NCI-H82 (cell line): ENCODE results near the gene FKBP5.
A peak's percentile ranks its signal among the peaks of the same experiment; 100 is the strongest.
"Not testable (repeated sequence)": the region's sequence is repeated elsewhere in the genome, so short reads cannot be mapped to it uniquely, and the experiment has no call there.

Experiments used
- DNase-seq: peaks from one replicate; lab custom pipeline; 2025; lab: John Stamatoyannopoulos, UW

FKBP5 gene

DNA sequence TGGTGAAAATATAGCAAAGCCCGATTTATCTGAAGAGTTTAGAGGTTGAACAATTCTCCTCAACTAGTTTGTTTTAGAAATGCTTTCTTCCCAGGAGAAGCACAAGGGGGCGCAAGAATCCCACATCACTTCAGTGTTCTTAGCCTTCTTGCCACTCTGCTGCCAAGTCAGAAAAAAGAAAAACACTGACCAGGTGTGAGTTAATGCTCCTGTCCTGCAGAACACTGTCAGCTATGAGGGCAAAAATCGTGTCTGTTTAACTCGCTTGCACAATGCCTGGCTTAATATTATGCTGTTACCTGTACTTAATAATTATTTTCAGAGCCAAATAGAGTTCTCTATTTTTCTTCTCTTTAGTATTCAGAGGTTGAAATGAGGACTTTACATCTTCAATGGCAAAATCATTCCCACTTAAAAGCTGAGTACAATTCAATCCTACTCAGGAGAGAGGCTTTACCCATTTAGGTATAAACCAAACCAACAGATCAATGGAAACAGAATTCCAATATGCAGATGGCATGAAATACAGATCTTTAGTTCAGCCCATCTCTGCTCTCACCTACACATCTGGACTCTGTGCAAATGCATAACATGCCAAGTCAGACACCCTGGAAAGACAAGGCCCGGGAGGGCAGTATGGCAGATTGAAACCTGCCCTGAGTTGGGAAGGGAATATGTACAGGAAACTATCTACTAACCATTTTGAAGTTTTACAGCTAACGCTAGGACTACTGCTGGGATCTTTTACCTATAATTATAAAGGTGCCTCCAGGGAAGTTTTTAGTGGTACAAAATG is 104.6 kb downstream of the FKBP5 start:
- DNase-seq = peak; percentile 90

DNA sequence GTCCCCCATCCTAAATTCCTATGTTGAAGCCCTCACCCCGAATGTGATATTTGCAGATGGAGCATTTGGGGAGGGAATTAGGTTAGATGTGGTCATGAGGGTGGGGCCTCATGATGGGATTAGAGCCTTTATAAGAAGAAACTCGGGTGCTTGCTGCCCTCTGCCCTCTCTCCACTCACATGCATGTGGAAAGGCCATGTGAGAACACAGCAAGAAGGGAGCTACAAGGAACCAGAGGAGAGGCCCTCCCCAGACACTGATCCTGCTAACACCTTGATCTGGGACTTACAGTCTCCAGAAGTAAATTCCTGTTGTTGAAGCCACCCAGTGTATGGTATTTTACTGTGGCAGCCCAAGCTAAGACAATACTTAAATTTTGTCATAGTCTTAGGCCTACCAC is 106.4 kb downstream of the FKBP5 start:
- peak; percentile 89 for DNase-seq

DNA sequence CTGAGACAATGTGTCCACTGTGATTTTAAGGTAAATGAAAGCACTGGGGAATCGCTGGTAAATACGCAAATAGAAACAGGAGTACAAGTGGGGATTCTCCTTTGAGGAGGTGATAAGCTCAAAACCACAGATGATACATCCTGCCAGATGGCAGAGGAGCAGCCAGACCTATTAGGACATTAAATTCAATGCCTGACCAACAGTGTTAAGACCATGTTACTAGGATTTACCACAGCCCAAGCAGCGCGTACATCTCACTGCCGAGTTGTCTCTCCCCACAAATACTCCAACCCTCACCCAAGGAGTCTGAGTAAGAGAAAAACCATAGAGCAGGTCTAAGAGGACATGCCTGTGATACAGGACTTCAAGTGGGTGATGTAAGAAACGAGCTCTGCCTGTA is 107.1 kb downstream of the FKBP5 start:
- peak; percentile 91 for DNase-seq

DNA sequence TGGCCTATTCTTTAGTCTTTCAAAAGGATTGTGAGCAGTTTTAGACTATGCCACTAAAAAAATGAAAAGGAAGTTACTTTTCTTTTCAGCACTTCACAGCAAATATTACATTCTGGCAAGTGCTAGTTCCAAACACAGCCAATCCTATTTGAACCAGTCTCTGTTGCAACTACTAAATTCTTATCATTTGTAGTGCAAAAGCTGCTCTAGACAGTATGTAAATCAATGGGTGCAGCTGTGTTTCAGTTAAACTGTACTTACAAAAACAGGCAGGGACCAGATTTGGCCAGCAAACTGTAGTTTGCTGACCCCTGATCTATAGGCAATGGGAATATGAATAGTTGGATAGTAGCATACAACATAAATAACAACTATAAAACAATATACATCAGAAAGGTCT is 107.9 kb downstream of the FKBP5 start:
- no peak for DNase-seq

DNA sequence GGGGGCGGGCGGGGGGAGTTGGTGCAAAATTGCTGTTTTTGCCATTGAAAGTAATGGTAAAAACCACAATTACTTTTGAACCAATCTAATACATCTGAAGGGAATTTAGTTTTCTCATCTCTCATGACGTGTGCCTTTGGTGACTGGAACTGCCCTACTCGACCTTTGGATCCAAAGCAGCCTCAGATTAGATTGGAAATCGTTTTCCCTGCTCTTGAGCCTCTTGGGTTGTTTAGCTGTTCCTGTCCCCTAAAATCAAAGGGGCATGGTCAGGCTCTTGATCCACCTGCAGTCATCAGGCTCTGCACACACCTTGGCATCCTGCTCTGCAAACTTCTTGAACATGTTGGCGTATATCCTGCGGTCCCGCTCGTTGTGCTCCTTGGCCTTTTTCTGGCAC is 112.0 kb downstream of the FKBP5 start:
- DNase-seq = no peak

DNA sequence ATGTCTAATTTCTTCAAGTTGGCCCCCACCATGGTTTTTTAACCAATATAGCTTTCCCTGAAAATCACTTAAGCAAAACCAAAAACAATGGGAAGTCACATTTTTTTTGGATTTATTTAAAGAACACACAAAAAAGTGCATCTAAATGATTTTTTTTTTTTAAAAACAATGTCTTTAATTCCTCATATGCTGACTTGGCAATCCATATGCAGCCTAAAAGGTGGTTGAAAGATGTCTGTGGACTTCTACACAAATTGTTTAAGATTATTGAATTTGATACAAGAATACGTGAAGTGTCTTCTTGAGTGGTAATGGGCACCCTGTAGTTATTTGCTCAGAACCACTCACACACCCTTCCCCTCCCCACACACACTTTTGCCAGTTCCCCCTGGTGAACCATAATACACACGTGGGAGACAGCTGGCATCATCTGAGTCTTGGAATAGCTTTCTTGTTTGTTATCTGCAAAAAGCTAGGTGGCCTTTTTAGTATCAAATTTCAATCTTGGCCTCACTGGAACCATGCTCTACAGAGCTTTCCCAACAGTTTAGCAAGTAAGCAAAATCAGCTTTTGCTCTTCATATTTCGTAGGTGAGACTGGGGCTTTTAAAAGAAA is 115.1 kb downstream of the FKBP5 start:
- DNase-seq = no peak

DNA sequence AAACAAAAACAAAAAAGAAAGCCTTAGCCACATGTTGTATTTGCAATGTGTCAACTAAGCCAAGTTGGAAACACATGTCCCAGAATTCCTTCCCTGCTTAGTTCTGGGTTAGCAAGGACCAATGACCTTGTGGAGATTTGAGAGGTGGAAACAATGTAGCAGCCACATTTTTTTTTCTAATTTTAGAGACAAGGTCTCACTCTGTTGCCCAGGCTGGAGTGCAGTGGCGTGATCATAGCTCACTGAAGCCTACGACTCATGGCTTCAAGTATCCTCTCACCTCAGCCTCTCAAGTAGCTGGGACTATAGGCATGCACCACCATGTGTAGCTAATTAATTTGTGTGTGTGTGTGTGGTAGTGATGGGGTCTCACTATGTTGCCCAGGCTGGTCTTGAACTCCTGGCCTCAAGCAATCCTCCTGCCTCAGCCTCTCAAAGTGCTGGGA is 117.8 kb downstream of the FKBP5 start:
- DNase-seq = not testable (repeated sequence)

DNA sequence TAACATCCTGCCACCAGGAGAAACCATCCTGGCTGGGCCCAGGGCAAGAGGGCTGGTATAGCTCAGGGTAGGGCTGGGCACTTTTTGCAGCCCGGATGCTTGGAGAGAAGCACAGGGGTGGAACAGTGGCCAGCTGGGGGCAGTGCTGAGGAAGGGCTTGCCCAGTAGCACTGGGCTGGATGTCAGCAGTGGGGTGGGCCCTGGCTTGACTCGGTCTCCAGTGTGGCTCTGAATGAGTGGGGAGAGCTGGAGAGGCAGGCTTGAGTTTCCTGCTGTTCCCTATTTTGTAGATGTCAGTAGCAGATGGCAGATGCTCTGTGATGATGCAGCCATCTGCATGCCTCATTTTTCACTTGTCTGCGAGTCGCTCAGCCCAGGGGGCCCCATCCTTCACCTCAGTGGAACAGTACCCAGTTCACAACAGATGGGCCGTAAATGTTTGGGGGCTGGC is 119.7 kb downstream of the FKBP5 start:
- DNase-seq = peak; percentile 86

DNA sequence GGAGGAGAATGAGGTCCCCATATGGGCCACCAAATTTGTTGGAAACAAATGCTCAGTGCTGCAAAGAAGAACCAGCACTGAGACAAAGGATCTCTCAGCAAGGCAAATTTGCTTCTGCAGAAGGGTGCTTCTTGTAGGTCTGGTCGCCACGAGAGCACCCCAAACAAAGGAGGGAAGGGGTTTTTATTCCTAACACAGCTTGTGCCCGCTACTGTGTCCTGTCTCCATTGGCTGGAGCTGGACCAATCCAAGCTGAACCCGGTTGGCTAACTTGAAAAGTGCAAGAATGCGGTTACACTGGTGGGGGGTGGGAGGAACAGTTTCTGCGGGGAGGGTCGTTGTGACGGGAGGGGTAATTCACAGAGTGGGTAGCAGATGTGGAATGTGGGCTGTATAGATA is 121.9 kb downstream of the FKBP5 start:
- DNase-seq = no peak

DNA sequence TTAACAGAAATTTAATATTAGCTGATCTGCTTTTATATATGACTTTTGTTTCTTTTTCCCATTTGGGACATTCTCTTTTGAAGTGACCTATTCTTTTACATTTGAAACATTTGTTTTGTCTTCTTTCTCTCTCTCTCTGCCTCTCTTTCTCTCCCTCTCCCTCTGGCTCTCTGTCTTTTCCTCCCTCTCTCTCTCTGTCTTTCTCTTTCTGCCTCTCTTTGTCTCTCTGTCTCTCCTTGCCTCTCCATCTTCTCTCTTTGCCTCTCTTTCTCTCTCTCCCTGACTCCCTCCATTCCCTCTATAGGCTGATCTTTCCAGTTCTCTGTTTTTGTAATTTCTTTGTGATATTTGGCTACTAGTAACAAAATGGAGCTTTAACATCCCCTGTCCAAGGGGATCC is 124.0 kb downstream of the FKBP5 start:
- DNase-seq = no peak

DNA sequence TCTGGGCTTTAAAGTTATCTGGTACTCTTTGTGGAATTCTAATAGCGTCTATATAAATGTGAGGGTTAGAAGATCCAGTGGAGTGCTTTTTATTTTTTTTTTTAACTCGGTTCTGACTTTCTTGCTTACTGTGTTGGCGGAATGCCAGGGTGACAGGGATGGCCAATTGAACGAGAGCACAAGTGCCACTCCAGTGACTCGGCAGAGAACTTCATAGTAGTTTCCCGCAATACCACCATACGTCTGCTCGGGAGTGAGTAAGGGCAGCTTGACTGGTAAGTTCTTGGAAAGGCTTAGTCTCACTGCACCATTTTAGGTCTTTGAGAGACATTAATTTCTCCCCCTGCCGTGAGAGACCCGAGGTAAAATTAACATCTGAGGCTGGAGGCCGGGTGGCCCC is 126.7 kb downstream of the FKBP5 start:
- no peak for DNase-seq

DNA sequence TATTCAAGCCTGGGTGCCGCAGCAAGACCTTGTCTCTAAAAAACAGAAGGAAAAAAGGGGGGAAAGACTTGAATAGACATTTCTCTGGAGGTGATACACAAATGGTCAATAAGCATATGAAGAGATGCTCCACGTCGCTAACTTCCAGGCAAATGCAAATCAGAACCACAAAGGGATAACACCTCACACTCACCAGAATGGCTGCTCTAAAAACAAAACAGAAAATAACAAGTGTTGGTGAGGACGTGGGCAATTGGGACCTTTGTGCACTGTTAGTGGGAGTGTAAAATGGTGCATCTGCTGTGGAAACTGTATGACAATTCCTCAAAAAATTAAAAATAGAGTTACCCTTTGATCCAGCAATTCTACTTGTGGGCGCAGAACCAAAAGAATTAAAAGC is 127.6 kb downstream of the FKBP5 start:
- no peak for DNase-seq

DNA sequence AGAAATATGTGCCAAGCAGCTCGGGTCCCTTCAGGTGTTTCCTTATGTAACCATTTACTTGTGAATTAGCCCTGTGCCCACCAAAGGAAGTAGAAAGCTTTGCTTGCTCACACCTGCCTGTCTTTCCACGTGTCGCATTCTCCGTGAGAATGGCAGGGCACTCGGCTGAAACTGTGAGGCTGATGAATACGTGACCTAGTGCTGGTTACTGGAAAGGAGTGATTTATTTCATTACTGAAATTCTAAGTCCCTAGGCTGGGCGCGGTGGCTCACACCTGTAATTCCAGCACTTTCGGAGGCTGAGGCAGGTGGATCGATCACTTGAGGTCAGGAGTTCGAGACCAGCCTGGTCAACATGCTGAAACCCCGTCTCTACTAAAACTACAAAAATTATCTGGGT is 130.1 kb downstream of the FKBP5 start:
- no peak for DNase-seq

DNA sequence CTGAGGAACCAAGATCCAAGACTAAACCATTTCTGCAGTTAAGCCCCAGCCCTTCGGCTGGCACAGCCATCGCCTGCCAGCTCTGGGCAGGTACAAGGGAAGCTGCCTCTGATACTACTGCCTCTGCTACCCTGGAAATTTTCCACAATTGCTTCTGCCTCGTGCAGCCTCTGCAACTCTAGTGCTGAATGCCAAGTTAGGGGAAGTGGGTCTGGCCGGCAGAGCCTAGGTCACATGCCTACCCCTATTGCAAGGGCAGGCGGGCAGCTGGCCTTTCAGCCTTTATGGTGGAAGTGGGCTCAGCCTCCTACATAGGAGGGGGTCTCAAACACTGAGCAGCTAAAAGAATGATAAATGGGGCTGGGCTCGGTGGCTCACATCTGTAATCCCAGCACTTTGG is 131.5 kb downstream of the FKBP5 start:
- no peak for DNase-seq

DNA sequence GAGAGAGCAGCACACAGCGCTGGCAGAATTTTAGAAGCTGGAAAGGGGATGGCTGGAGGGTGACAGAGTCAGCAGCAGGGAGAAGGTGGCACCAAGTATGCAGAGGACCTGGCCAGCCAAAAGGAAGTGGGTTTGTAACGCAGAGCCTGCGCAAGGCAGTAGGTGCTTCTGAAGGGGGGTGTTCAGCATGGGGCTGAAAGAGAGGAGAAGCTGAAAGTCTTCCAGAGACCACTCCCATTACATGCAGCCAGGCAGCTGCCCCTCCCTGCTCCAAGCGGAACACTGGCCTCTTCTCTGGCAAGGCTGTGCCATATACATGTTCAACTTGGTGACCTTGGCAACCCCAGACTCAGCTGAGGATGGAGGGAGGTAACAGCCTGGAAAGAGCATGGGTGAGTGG is 133.9 kb downstream of the FKBP5 start:
- DNase-seq = no peak

DNA sequence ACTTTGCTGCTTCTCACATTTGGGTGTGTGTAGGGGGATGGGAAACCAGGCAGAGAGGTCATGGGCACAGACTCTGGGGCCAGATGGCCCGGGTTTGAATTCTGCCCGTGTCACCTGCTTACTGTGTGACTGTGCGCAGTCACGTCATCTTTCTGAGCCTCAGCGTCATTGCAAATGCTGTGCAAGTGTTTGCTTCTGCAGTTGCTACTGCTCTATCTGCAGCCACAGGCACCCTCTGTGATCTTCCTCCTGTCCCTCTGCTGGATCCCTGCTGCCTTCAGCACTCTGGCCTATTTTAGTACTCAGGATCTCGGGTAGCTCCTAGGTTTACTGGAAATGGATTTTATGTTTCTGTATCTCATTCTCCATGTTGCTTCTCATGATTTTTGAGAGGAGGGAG is 135.4 kb downstream of the FKBP5 start:
- no peak for DNase-seq

DNA sequence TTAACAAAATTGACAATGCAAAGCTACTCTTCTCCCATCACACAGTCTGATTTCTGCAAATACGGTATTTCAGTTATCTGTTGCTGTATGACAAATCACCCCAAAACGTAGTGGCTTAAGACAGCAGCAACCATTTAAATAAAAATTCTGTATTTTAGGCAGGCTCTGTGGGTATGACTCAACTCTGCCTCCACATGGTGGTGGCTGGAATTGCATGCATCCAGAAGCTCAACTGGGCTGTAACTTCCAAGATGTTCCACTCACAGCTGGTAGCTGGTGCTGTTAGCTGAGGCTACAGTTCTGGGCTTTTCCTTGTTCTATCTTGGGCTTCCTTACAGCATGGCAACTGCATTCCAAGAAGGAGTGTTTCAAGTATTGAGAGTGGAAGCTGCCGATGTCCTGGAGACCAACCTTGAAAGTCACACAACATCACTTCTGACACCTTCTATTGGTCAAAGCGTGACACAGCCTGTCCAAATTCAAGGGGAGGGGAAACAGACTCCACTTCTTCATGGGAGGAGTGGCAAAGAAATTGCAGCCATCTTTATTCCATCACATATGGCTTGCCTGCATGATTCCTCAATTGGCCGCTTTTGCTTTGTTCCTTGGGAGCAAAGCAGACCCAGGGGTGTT is 136.3 kb downstream of the FKBP5 start:
- peak; percentile 77 for DNase-seq

DNA sequence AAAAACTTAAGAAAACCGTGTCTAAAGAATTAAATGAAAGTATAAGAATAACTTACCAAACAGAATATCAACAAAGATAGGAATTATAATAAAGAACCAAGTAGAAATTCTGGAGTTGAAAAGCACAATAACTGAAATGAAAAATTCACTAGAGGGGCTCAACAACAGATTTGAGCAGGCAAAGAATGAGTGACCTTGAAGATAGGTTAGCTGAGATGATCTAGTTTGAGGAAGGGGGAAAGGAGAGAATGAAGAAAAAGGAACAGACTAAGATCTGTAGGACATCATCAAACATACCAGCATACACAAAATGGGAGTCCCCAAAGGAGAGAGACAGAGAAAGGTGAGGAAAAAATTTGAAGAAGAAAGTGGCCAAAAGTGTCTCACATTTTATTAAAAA is 138.3 kb downstream of the FKBP5 start:
- DNase-seq = no peak

DNA sequence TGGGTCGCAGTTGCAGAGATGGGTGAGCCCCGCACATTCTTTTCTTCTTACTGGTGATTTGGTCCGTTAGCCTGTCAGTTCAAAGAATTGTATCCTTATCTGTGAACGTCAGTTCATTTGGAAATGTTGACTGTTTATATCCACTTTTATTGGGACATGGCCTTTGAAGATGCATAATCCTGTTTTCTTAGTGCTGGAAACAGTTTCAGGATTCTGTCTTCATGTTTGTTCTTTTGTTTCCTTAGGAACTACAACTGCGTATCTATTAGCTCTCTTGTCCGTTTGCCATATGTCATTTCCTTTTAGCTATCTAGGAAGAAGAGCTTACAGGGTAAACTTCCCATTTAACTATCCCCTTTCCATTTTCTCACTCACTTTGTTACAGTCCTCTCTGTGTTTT is 141.0 kb downstream of the FKBP5 start:
- no peak for DNase-seq

DNA sequence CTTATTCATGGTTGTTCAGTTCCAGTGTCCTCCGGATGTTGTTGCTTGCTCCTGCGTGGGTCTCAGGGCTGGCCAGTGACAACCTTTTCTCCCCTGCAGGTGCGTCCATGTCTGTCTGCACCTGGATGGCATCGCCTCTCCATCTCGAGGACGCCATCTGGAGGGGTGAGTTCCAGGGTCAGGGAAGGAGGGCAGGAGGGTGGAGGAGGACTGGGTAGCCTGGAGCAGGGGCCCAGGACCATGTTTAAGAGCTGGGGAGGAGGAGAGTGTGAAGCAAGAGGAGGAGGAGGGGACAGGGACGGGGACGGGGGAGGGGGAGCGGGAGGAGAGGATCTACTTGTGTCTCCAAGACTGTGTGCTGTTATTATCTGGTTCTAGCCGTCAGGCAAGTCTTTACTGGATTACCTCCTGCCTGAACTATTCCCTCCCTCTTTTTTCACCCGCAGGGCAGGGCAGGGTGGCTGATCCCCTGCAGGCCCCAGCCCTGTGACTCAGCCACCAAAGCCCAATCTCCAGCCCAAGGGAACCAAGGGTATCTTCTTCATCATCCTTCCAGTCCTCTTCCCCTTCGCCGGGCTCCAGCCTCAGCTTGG is 143.8 kb downstream of the FKBP5 start:
- peak; percentile 95 for DNase-seq

DNA sequence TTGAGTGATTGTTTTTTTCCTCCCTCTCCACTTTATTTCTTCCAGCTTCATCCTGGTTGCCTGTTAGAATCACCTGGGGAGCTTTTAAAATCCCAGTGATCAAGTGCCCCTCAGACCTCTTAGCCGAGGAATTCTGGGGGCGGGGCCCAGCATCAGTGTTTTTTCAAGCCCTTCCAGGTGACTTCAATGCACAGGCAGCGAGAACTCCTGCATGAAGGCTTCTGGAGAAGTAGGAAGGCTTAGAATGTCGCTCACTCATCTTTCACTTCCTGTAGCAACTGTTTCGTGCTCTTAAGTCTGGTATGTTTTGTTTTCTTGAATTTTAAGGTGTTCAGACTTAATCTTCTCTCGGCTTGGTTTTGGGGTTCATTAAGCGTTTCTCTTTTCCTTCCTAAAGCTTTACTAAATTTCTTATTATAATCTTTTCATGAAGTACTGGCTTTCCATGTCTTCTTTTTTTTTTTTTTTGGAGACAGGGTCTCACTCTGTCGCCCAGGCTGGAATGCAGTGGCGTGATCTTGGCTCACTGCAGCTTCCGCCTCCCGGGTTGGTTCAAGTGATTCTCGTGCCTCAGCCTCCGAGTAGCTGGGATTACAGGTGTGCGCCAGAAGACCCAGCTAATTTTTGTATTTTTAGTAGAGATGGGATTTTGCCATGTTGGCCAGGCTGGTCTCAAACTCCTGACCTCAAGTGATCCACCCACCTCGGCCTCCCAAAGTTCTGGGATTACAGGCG is 145.1 kb downstream of the FKBP5 start:
- peak; percentile 30 for DNase-seq

DNA sequence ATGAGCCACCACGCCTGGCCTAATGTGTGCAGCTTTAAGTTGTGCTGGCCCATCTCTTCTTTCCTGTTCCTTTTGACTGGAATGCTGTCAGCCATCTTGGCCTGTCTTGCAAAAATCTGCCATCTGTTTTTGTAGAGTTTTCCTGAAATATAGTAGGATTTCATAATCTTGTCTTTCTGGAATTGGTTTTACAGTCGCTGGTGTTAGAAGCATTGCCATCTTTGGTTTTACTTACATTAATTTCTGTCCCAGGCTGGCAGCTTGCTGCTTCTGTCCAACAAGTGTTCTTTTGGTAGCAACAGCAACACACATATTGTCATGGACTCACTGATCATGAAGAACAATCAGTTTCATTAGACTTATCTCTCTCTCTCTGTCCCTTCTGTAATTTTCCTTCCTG is 146.9 kb downstream of the FKBP5 start:
- DNase-seq = no peak
